Measurements from ENCODE around the gene SCN8A. TPM values are rescaled to one million over a fixed set of nuclear protein-coding genes. Genes with fewer than 3 reads are reported as not detected.

Gene SCN8A
- total RNA-seq, 8 experiments from 2014 or later: 4.5 to 35.3 (median 14.4) TPM

- WGBS, 10 experiments: 14 to 85% (median 60%) methylated on average over 1 to 2 of the region's 2 CpGs; no CpG with 5 or more reads in 1 of the 10 experiments
- no peak for ATAC-seq (replicated peaks in 6 of 8)
- no peak overlapping the region for H3K27ac ChIP-seq
- peaks cover 17 to 19% of the 10 kb centered on the region in 2 donors for H3K4me1 ChIP-seq (replicated peaks in 1 of 2)
- no peak overlapping the region for H3K4me3 ChIP-seq
- in situ Hi-C loops (cut with MboI; ENCODE audit: low pct_unique_long_range_greater_than_20kb in 2 of 9, low sequenced_read_pairs in 9 of 9, unreplicated experiment in 9 of 9): loop anchor here in 1 of 9 experiments (25.0 kb wide), 1 partner anchor 246 kb away; no protein-coding TSS in a partner anchor
Measured at GRCh38 chr12:51682981-51683380, 91.9 kb downstream of the SCN8A start.

- no peak overlapping the region for H3K4me3 ChIP-seq
- in situ Hi-C loops (cut with MboI; ENCODE audit: low pct_unique_long_range_greater_than_20kb in 2 of 9, low sequenced_read_pairs in 9 of 9, unreplicated experiment in 9 of 9): loop anchor here in 1 of 9 experiments (25.0 kb wide), 1 partner anchor 247 kb away; no protein-coding TSS in a partner anchor
- peaks cover 17 to 18% of the 10 kb centered on the region in 2 donors for H3K4me1 ChIP-seq (replicated peaks in 1 of 2)
- ATAC-seq (replicated peaks in 6 of 8): peak in 7 of 8 experiments; percentile 22 to 80 (median 68)
- peak overlapping the region in 1 of 2 donors; percentile 18 for H3K27ac ChIP-seq
- WGBS, 10 experiments: 36 to 94% (median 79%) methylated on average over 2 to 4 of the region's 4 CpGs
Measured at GRCh38 chr12:51683763-51684357, 92.8 kb downstream of the SCN8A start.

GRCh38 chr12:51686727-51687126, 95.7 kb downstream of the SCN8A start:
- Histone ChIP-seq H3K4me3 (no peak overlapping the region), H3K4me1 (replicated peaks in 1 of 2) (peaks cover 17 to 18% of the 10 kb centered on the region in 2 donors), H3K27ac (no peak overlapping the region)
- ATAC-seq (replicated peaks in 6 of 8): peak in 1 of 8 experiments; percentile 3
- in situ Hi-C loops (cut with MboI; ENCODE audit: low pct_unique_long_range_greater_than_20kb in 2 of 9, low sequenced_read_pairs in 9 of 9, unreplicated experiment in 9 of 9): loop anchor here in 1 of 9 experiments (25.0 kb wide), 1 partner anchor 249 kb away; no protein-coding TSS in a partner anchor
- 27 to 100% (median 83%) methylated on average over 1 of the region's 1 CpG; no CpG with 5 or more reads in 3 of the 10 experiments for WGBS, 10 experiments

GRCh38 chr12:51687177-51687576, 96.1 kb downstream of the SCN8A start:
- H3K27ac ChIP-seq: no peak overlapping the region
- ATAC-seq (replicated peaks in 6 of 8): peak in 4 of 8 experiments; percentile 14 to 87 (median 26)
- no peak overlapping the region for H3K4me3 ChIP-seq
- in situ Hi-C loops (cut with MboI; ENCODE audit: low pct_unique_long_range_greater_than_20kb in 2 of 9, low sequenced_read_pairs in 9 of 9, unreplicated experiment in 9 of 9): loop anchor here in 1 of 9 experiments (25.0 kb wide), 1 partner anchor 250 kb away; no protein-coding TSS in a partner anchor
- peaks cover 17 to 18% of the 10 kb centered on the region in 2 donors for H3K4me1 ChIP-seq (replicated peaks in 1 of 2)
- 25 to 96% (median 86%) methylated on average over 2 to 5 of the region's 5 CpGs; no CpG with 5 or more reads in 5 of the 10 experiments for WGBS, 10 experiments

GRCh38 chr12:51687614-51688013, 96.6 kb downstream of the SCN8A start:
- Histone ChIP-seq H3K4me1 (replicated peaks in 1 of 2) (peaks cover 16% of the 10 kb centered on the region in 2 donors), H3K27ac (no peak overlapping the region), H3K4me3 (no peak overlapping the region)
- peak in 3 of 8 experiments; percentile 27 to 72 (median 31) for ATAC-seq (replicated peaks in 6 of 8)
- in situ Hi-C loops (cut with MboI; ENCODE audit: low pct_unique_long_range_greater_than_20kb in 2 of 9, low sequenced_read_pairs in 9 of 9, unreplicated experiment in 9 of 9): loop anchor here in 1 of 9 experiments (25.0 kb wide), 1 partner anchor 250 kb away; no protein-coding TSS in a partner anchor
- WGBS, 10 experiments: 0 to 100% (median 77%) methylated on average over 1 to 3 of the region's 3 CpGs; no CpG with 5 or more reads in 1 of the 10 experiments

GRCh38 chr12:51689983-51690382, 99.0 kb downstream of the SCN8A start:
- in situ Hi-C loops (cut with MboI; ENCODE audit: low pct_unique_long_range_greater_than_20kb in 2 of 9, low sequenced_read_pairs in 9 of 9, unreplicated experiment in 9 of 9): loop anchor here in 1 of 9 experiments (25.0 kb wide), 1 partner anchor 253 kb away; no protein-coding TSS in a partner anchor
- ATAC-seq (replicated peaks in 6 of 8): no peak
- 79 to 100% (median 90%) methylated on average over 1 to 4 of the region's 4 CpGs; no CpG with 5 or more reads in 1 of the 10 experiments for WGBS, 10 experiments

GRCh38 chr12:51692016-51692415, 101.0 kb downstream of the SCN8A start:
- Histone ChIP-seq H3K27ac (no peak overlapping the region), H3K4me1 (replicated peaks in 1 of 2) (no peaks in the 10 kb centered on the region), H3K4me3 (no peak overlapping the region)
- ATAC-seq (replicated peaks in 6 of 8): no peak
- 80 to 100% (median 100%) methylated on average over 1 to 2 of the region's 2 CpGs; no CpG with 5 or more reads in 5 of the 10 experiments for WGBS, 10 experiments
- in situ Hi-C loops (cut with MboI; ENCODE audit: low pct_unique_long_range_greater_than_20kb in 2 of 9, low sequenced_read_pairs in 9 of 9, unreplicated experiment in 9 of 9): loop anchor here in 1 of 9 experiments (25.0 kb wide), 1 partner anchor 255 kb away; no protein-coding TSS in a partner anchor

More at GRCh38 chr12:51689983-51690382, 99.0 kb downstream of the SCN8A start:
- Histone ChIP-seq H3K4me3 (no peak overlapping the region), H3K27ac (no peak overlapping the region), H3K4me1 (replicated peaks in 1 of 2) (no peaks in the 10 kb centered on the region)

- ATAC-seq (replicated peaks in 6 of 8): no peak
- Histone ChIP-seq H3K4me3 (no peak overlapping the region), H3K27ac (no peak overlapping the region), H3K4me1 (replicated peaks in 1 of 2) (no peaks in the 10 kb centered on the region)
- in situ Hi-C loops (cut with MboI; ENCODE audit: low pct_unique_long_range_greater_than_20kb in 2 of 9, low sequenced_read_pairs in 9 of 9, unreplicated experiment in 9 of 9): loop anchor here in 1 of 9 experiments (25.0 kb wide), 1 partner anchor 256 kb away; no protein-coding TSS in a partner anchor
- 93 to 100% (median 100%) methylated on average over 1 to 3 of the region's 4 CpGs; no CpG with 5 or more reads in 5 of the 10 experiments for WGBS, 10 experiments
Measured at GRCh38 chr12:51693569-51693968, 102.5 kb downstream of the SCN8A start.

- no peak overlapping the region for H3K27ac ChIP-seq
- H3K4me3 ChIP-seq: no peak overlapping the region
- ATAC-seq (replicated peaks in 6 of 8): no peak
- H3K4me1 ChIP-seq (replicated peaks in 1 of 2): no peaks in the 10 kb centered on the region
- 60 to 95% (median 82%) methylated on average over 1 to 4 of the region's 4 CpGs; no CpG with 5 or more reads in 2 of the 10 experiments for whole genome bisulfite sequencing, 10 experiments
- in situ Hi-C loops (cut with MboI; ENCODE audit: low pct_unique_long_range_greater_than_20kb in 2 of 9, low sequenced_read_pairs in 9 of 9, unreplicated experiment in 9 of 9): loop anchor here in 1 of 9 experiments (25.0 kb wide), 1 partner anchor 257 kb away; no protein-coding TSS in a partner anchor
Measured at GRCh38 chr12:51694146-51694545, 103.1 kb downstream of the SCN8A start.

GRCh38 chr12:51695241-51696010, 104.4 kb downstream of the SCN8A start:
- peak in 2 of 8 experiments; percentile 50 to 57 for ATAC-seq (replicated peaks in 6 of 8)
- in situ Hi-C loops (cut with MboI; ENCODE audit: low pct_unique_long_range_greater_than_20kb in 2 of 9, low sequenced_read_pairs in 9 of 9, unreplicated experiment in 9 of 9): loop anchor here in 1 of 9 experiments (25.0 kb wide), 1 partner anchor 258 kb away; no protein-coding TSS in a partner anchor
- 60 to 78% (median 75%) methylated on average over 1 of the region's 1 CpG; no CpG with 5 or more reads in 7 of the 10 experiments for WGBS, 10 experiments

GRCh38 chr12:51699219-51699618, 108.2 kb downstream of the SCN8A start:
- WGBS, 10 experiments: 100% methylated on average over 1 of the region's 1 CpG; no CpG with 5 or more reads in 8 of the 10 experiments
- Histone ChIP-seq H3K4me1 (replicated peaks in 1 of 2) (no peaks in the 10 kb centered on the region), H3K27ac (no peak overlapping the region), H3K4me3 (no peak overlapping the region)
- no peak for ATAC-seq (replicated peaks in 6 of 8)
- in situ Hi-C loops (cut with MboI; ENCODE audit: low pct_unique_long_range_greater_than_20kb in 2 of 9, low sequenced_read_pairs in 9 of 9, unreplicated experiment in 9 of 9): loop anchor here in 1 of 9 experiments (25.0 kb wide), 1 partner anchor 262 kb away; no protein-coding TSS in a partner anchor

More at GRCh38 chr12:51695241-51696010, 104.4 kb downstream of the SCN8A start:
- Histone ChIP-seq H3K4me1 (replicated peaks in 1 of 2) (no peaks in the 10 kb centered on the region), H3K4me3 (no peak overlapping the region), H3K27ac (no peak overlapping the region)

- ATAC-seq (replicated peaks in 6 of 8): no peak
- in situ Hi-C loops (cut with MboI; ENCODE audit: low pct_unique_long_range_greater_than_20kb in 2 of 9, low sequenced_read_pairs in 9 of 9, unreplicated experiment in 9 of 9): no loop called here
Measured at GRCh38 chr12:51700887-51701286, 109.9 kb downstream of the SCN8A start.

More at GRCh38 chr12:51700887-51701286, 109.9 kb downstream of the SCN8A start:
- Histone ChIP-seq H3K27ac (no peak overlapping the region), H3K4me1 (replicated peaks in 1 of 2) (no peaks in the 10 kb centered on the region), H3K4me3 (no peak overlapping the region)
